WTC11 (cell line): Measurements from ENCODE around the gene LRRC8C. TPM values are rescaled to one million over a fixed set of nuclear protein-coding genes. Genes with fewer than 3 reads are reported as not detected.
"Not testable (repeated sequence)": the region's sequence is repeated elsewhere in the genome, so short reads cannot be mapped to it uniquely, and the experiment has no call there.

ENCODE experiments used
- ATAC-seq: fragments of 200-7000 bp; cut with Tn5 transposase; 2 replicates; pipeline ENCODE4 v1.10.0; 2021; ENCODE audit warnings: mild to moderate bottlenecking, moderate library complexity
- CTCF ChIA-PET: fragments of 300-600 bp; sonication (Branson Sonifier 250); formaldehyde crosslinking; loops from one replicate; lab custom pipeline; 2021; ENCODE audit warnings: antibody characterized with exemption; lab: Charles Lee
- POLR2A ChIA-PET: fragments of 350-600 bp; sonication (Branson Sonifier 250); formaldehyde crosslinking; loops from one replicate; lab custom pipeline; 2021; ENCODE audit warnings: antibody characterized with exemption; lab: Charles Lee
- DNase-seq: peaks from one replicate; pipeline ENCODE4 v3.0.0; 2021; ENCODE audit warnings: low spot score
- H3K27ac Mint-ChIP-seq: 2 replicates; pipeline ENCODE4 v1.8.0; 2021; ENCODE audit warnings: mixed read lengths
- H3K27me3 Mint-ChIP-seq: 2 replicates; pipeline ENCODE4 v1.8.0; 2021; ENCODE audit warnings: low read depth, mild to moderate bottlenecking, moderate library complexity, mixed read lengths
- H3K36me3 Mint-ChIP-seq: 2 replicates; pipeline ENCODE4 v1.8.0; 2021; ENCODE audit warnings: mixed read lengths
- H3K4me1 Mint-ChIP-seq: 2 replicates; pipeline ENCODE4 v1.8.0; 2022; ENCODE audit warnings: mixed read lengths
- H3K4me3 Mint-ChIP-seq: 2 replicates; pipeline ENCODE4 v1.8.0; 2021; ENCODE audit warnings: mild to moderate bottlenecking, moderate library complexity, mixed read lengths
- H3K9me3 Mint-ChIP-seq: 2 replicates; pipeline ENCODE4 v1.8.0; 2021; ENCODE audit warnings: mixed read lengths
- CREM ChIP-seq: sonication (generic); formaldehyde crosslinking; IDR thresholded peaks from 2 replicates; pipeline ENCODE4 v1.8.1; 2022; ENCODE audit warnings: mild to moderate bottlenecking, missing genetic modification reagents, moderate library complexity
- E2F5 ChIP-seq: sonication (generic); formaldehyde crosslinking; IDR thresholded peaks from 2 replicates; pipeline ENCODE4 v1.8.1; 2022; ENCODE audit warnings: mild to moderate bottlenecking, moderate library complexity, missing genetic modification reagents
- ETV6 ChIP-seq: sonication (generic); formaldehyde crosslinking; IDR thresholded peaks from 2 replicates; pipeline ENCODE4 v1.8.1; 2022; ENCODE audit warnings: mild to moderate bottlenecking, missing genetic modification reagents
- IRF1 ChIP-seq: sonication (generic); formaldehyde crosslinking; IDR thresholded peaks from 2 replicates; pipeline ENCODE4 v1.8.0; 2023; ENCODE audit warnings: missing genetic modification reagents
- NFE2L1 ChIP-seq: sonication (generic); formaldehyde crosslinking; IDR thresholded peaks from 2 replicates; pipeline ENCODE4 v1.8.1; 2023; ENCODE audit warnings: missing genetic modification reagents
- NR1H2 ChIP-seq: sonication (generic); formaldehyde crosslinking; IDR thresholded peaks from 2 replicates; pipeline ENCODE4 v1.9.0; 2021; ENCODE audit warnings: mild to moderate bottlenecking, moderate library complexity, missing genetic modification reagents
- PREB ChIP-seq: sonication (generic); formaldehyde crosslinking; IDR thresholded peaks from 2 replicates; pipeline ENCODE4 v1.8.1; 2022; ENCODE audit warnings: mild to moderate bottlenecking, missing genetic modification reagents, moderate library complexity, borderline replicate concordance
- SMAD4 ChIP-seq: sonication (generic); formaldehyde crosslinking; IDR thresholded peaks from 2 replicates; pipeline ENCODE4 v1.8.0; 2022; ENCODE audit warnings: mild to moderate bottlenecking, missing genetic modification reagents
- USF1 ChIP-seq: sonication (generic); formaldehyde crosslinking; IDR thresholded peaks from 2 replicates; pipeline ENCODE4 v1.8.0; 2022; ENCODE audit warnings: mild to moderate bottlenecking, missing genetic modification reagents
- ZBTB21 ChIP-seq: sonication (generic); formaldehyde crosslinking; IDR thresholded peaks from 2 replicates; pipeline ENCODE4 v1.8.1; 2023; ENCODE audit warnings: mild to moderate bottlenecking, missing genetic modification reagents, borderline replicate concordance
- ZBTB43 ChIP-seq: sonication (generic); formaldehyde crosslinking; IDR thresholded peaks from 2 replicates; pipeline ENCODE4 v1.8.1; 2023; ENCODE audit warnings: mild to moderate bottlenecking, missing genetic modification reagents
- ZMAT4 ChIP-seq: fragments of 250-450 bp; sonication (Bioruptor Pico); IDR thresholded peaks from 2 replicates; pipeline ENCODE4 v1.9.0; 2021; ENCODE audit warnings: mild to moderate bottlenecking
- ZNF138 ChIP-seq: sonication (generic); formaldehyde crosslinking; conservative IDR thresholded peaks from 2 replicates; pipeline ENCODE4 v1.8.1; 2022; ENCODE audit warnings: mild to moderate bottlenecking, moderate library complexity, missing genetic modification reagents
- ZNF416 ChIP-seq: fragments of 250-450 bp; sonication (Bioruptor Pico); IDR thresholded peaks from 2 replicates; pipeline ENCODE4 v1.9.0; 2021; ENCODE audit warnings: mild to moderate bottlenecking, inconsistent platforms
- ZNF423 ChIP-seq: fragments of 250-450 bp; sonication (Bioruptor Pico); IDR thresholded peaks from 2 replicates; pipeline ENCODE4 v2.1.2; 2022; ENCODE audit warnings: mild to moderate bottlenecking, moderate library complexity
- ZNF512 ChIP-seq: sonication (generic); formaldehyde crosslinking; IDR thresholded peaks from 2 replicates; pipeline ENCODE4 v1.8.1; 2022; ENCODE audit warnings: missing genetic modification reagents, borderline replicate concordance
- total RNA-seq: library from RNA; stranded (reverse); gene quantifications from 3 replicates; pipeline ENCODE4 v1.2.3, GENCODE V29; 2021

Gene LRRC8C
- total RNA-seq, 1 experiment from 2014 or later, result 1.8 TPM

GRCh38 chr1:89703469-89703868, 70.5 kb downstream of the LRRC8C start (continued):
- TF ChIP-seq ZNF416 (CRISPR knock-in tag) (no peak), PREB (no peak), ZMAT4 (CRISPR knock-in tag) (no peak), E2F5 (CRISPR knock-in tag) (no peak), IRF1 (CRISPR knock-in tag) (no peak)

GRCh38 chr1:89704014-89704413, 71.1 kb downstream of the LRRC8C start:
- H3K4me3 Mint-ChIP-seq, result no peak overlapping the region
- DNase-seq, result no peak
- H3K4me1 Mint-ChIP-seq, result peaks cover 16% of the 10 kb centered on the region
- H3K36me3 Mint-ChIP-seq, result no peaks in the 10 kb centered on the region
- no peak for ATAC-seq
- H3K27me3 Mint-ChIP-seq, result no peaks in the 10 kb centered on the region
- TF ChIP-seq NR1H2 (no peak), ZNF138 (no peak), ZNF423 (no peak), IRF1 (CRISPR knock-in tag) (no peak), NFE2L1 (CRISPR knock-in tag) (no peak), CREM (no peak), ETV6 (CRISPR knock-in tag) (no peak), ZBTB21 (CRISPR knock-in tag) (no peak), ZNF512 (CRISPR knock-in tag) (no peak), SMAD4 (CRISPR knock-in tag) (no peak), USF1 (CRISPR knock-in tag) (no peak), ZBTB43 (CRISPR knock-in tag) (no peak)
- CTCF ChIA-PET, result no interaction called here
- POLR2A ChIA-PET, result no interaction called here
- H3K27ac Mint-ChIP-seq, result no peak overlapping the region
- no peaks in the 10 kb centered on the region for H3K9me3 Mint-ChIP-seq

- H3K9me3 Mint-ChIP-seq, DNase-seq, H3K4me3 Mint-ChIP-seq, H3K27ac Mint-ChIP-seq, H3K27me3 Mint-ChIP-seq, ATAC-seq, POLR2A ChIA-PET, CTCF ChIA-PET, H3K36me3 Mint-ChIP-seq: not testable (repeated sequence)
- peaks cover 23% of the 10 kb centered on the region for H3K4me1 Mint-ChIP-seq
Observed at GRCh38 chr1:89704885-89705284, 72.0 kb downstream of the LRRC8C start.
